B cell (primary cell): ENCODE measurements around the gene GJC1. TPM values are rescaled to one million over a fixed set of nuclear protein-coding genes. Genes with fewer than 3 reads are reported as not detected.

Experiments
- ATAC-seq: fragments of 200-7000 bp; cut with Tn5 transposase; one replicate; pipeline ENCODE4 v1.10.0; 2021; ENCODE audit warnings: low read depth, mild to moderate bottlenecking, moderate number of reproducible peaks, moderate library complexity
- CTCF ChIA-PET: fragments of 350-600 bp; sonication (Branson Sonifier 250); formaldehyde crosslinking; loops from one replicate; lab custom pipeline; 2021; ENCODE audit warnings: antibody characterized with exemption, inconsistent platforms; lab: Charles Lee
- POLR2A ChIA-PET: fragments of 350-600 bp; sonication (Branson Sonifier 250); formaldehyde crosslinking; loops from one replicate; lab custom pipeline; 2021; ENCODE audit warnings: antibody characterized with exemption; lab: Charles Lee
- DNase-seq: peaks from one replicate; pipeline ENCODE4 v3.0.0; 2013
- H2AFZ ChIP-seq: 2 replicates; pipeline ENCODE4 v1.6.1; 2012; ENCODE audit warnings: mild to moderate bottlenecking, low read depth, low read length; ENCODE audit not compliant: insufficient read depth, poor library complexity, severe bottlenecking
- H3K27ac ChIP-seq, 2 donors: 1 replicate in 1 of 2; 2 replicates in 1 of 2; pipeline ENCODE4 v1.5.1; 2012 to 2013; ENCODE audit warnings: low read length in 2 of 2, mild to moderate bottlenecking in 2 of 2, moderate library complexity in 1 of 2
- H3K27me3 ChIP-seq, 4 experiments: fragments of 200-600 bp in 1 of 4; sonication (generic) in 1 of 4; replicated peaks in 1 of 4; 1 replicate in 2 of 4; 2 replicates in 2 of 4; pipeline versions ENCODE4 v1.6.1 to v1.7.0; 2013 to 2016; ENCODE audit warnings: low read length in 3 of 4, mild to moderate bottlenecking in 2 of 4, mixed read lengths in 1 of 4, moderate library complexity in 1 of 4; ENCODE audit not compliant: insufficient read depth in 4 of 4, control insufficient read depth in 3 of 4; ENCODE audit errors: control extremely low read depth in 1 of 4
- H3K36me3 ChIP-seq, 2 experiments: replicated peaks in 1 of 2; 1 replicate in 1 of 2; 2 replicates in 1 of 2; pipeline versions ENCODE4 v1.6.1 to v1.7.1; 2013; ENCODE audit warnings: low read length in 1 of 2; ENCODE audit not compliant: insufficient read depth in 2 of 2, control insufficient read depth in 1 of 2; ENCODE audit errors: control extremely low read depth in 1 of 2, extremely low read depth in 1 of 2
- H3K4me1 ChIP-seq, 2 donors: fragments of 200-600 bp in 1 of 2; sonication (generic) in 1 of 2; 1 replicate in 1 of 2; 2 replicates in 1 of 2; pipeline versions ENCODE4 v1.5.1 to v1.6.1; 2013 to 2017; ENCODE audit warnings: low read length in 2 of 2; ENCODE audit not compliant: control insufficient read depth in 2 of 2, insufficient read depth in 2 of 2
- H3K4me2 ChIP-seq: replicated peaks from 2 replicates; pipeline ENCODE3; 2012; ENCODE audit warnings: mild to moderate bottlenecking, low read depth, low read length; ENCODE audit not compliant: poor library complexity, severe bottlenecking
- H3K4me3 ChIP-seq, 5 experiments: fragments of 200-600 bp in 1 of 5; sonication (generic) in 1 of 5; 1 replicate in 3 of 5; 2 replicates in 2 of 5; pipeline versions ENCODE4 v1.5.1 to v1.7.0; 2011 to 2016; ENCODE audit warnings: low read length in 4 of 5, mild to moderate bottlenecking in 4 of 5, low read depth in 2 of 5, control low read depth in 1 of 5, moderate library complexity in 1 of 5; ENCODE audit not compliant: insufficient read depth in 1 of 5; ENCODE audit errors: control extremely low read depth in 1 of 5, extremely low read depth in 1 of 5
- H3K79me2 ChIP-seq: fragments of 200-600 bp; sonication (generic); one replicate; pipeline ENCODE4 v1.6.0; 2016; ENCODE audit warnings: low read length; ENCODE audit not compliant: control insufficient read depth, insufficient read depth
- H3K9ac ChIP-seq: fragments of 200-600 bp; sonication (generic); 2 replicates; pipeline ENCODE4 v1.6.1; 2017; ENCODE audit warnings: mild to moderate bottlenecking, low read length, moderate library complexity
- H3K9me3 ChIP-seq, 3 donors: one replicate each; pipeline versions ENCODE4 v1.6.1 to v1.7.1; 2013; ENCODE audit warnings: low read length in 2 of 3; ENCODE audit not compliant: control insufficient read depth in 2 of 3, insufficient read depth in 1 of 3; ENCODE audit errors: control extremely low read depth in 1 of 3
- H4K20me1 ChIP-seq: 2 replicates; pipeline ENCODE4 v1.6.0; 2012; ENCODE audit warnings: mild to moderate bottlenecking, low read length; ENCODE audit not compliant: insufficient read depth, control insufficient read depth, poor library complexity, severe bottlenecking
- H3K27ac Mint-ChIP-seq: one replicate; pipeline ENCODE4 v1.8.0; 2021; ENCODE audit warnings: mixed read lengths
- H3K27me3 Mint-ChIP-seq: one replicate; pipeline ENCODE4 v1.8.0; 2021; ENCODE audit warnings: mixed read lengths
- H3K4me1 Mint-ChIP-seq: one replicate; pipeline ENCODE4 v1.8.0; 2021; ENCODE audit warnings: mixed read lengths
- H3K4me3 Mint-ChIP-seq: one replicate; pipeline ENCODE4 v1.8.0; 2021; ENCODE audit warnings: mixed read lengths
- H3K9me3 Mint-ChIP-seq: one replicate; pipeline ENCODE4 v1.8.0; 2022; ENCODE audit warnings: mixed read lengths; ENCODE audit not compliant: insufficient read depth
- EZH2 ChIP-seq: IDR thresholded peaks from 2 replicates; pipeline ENCODE4 v1.6.1; 2012; ENCODE audit warnings: borderline replicate concordance, low read depth, mild to moderate bottlenecking, moderate library complexity, low read length; ENCODE audit not compliant: insufficient read depth, poor library complexity, severe bottlenecking
- WGBS: methylation state at CpG from one replicate; pipeline ENCODE4 v1.1.5; 2013; ENCODE audit warnings: missing lambda C conversion rate; ENCODE audit not compliant: insufficient coverage; 5-methylcytosine and 5-hydroxymethylcytosine counted together
- intact Hi-C: fragments of 100-400 bp; cut with micrococcal nuclease; formaldehyde crosslinking; loops from one replicate; pipeline ENCODE4 v1.10.0; 2022
- polyA plus RNA-seq: library from polyadenylated mRNA; depleted of rRNA; stranded (reverse); fragments of >200 nt; gene quantifications from 2 replicates; pipeline ENCODE4 v1.2.3, GENCODE V29; 2012
- total RNA-seq, 2 donors: library from RNA; stranded (reverse); fragments of 120-200 nt in 1 of 2; gene quantifications; 1 replicate in 1 of 2; 2 replicates in 1 of 2; pipeline versions ENCODE4 v1.2.3 to v1.2.4, GENCODE V29; 2013 to 2022
- TF ChIP-seq, protein P1 (sequence below): fragments of 200-600 bp; IDR thresholded peaks from one replicate; pipeline ENCODE4 v1.8.0; 2022; ENCODE audit warnings: antibody characterized with exemption, mild to moderate bottlenecking

GJC1 gene
- total and polyA plus RNA-seq, 2 donors (not counting 1 experiment from before 2014, with no cell fraction given): not detected

DNA sequence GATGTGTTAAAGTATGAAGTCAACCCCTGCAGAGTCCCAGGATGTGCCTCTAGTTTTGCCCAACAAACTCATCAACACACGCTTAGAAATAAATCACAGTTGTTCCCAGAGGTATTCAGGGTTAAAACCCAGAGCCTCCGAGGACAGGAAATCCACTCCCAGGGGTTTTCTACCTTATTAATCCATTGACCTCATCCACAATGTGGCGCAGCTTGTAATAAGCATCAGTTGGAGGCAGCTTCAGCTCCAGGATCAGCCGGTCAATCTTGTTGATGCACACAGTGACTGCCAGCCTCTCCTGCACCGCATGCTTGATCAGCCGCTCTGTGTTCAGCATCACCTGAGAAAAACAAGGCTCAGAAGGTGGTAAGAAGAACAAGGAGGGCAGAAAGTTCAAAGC lies 45.7 kb upstream of the GJC1 start:
- Histone ChIP-seq H3K4me3 (no peak overlapping the region), H3K79me2 (peaks cover 4% of the 10 kb centered on the region), H3K27me3 (no peaks in the 10 kb centered on the region), H4K20me1 (no peaks in the 10 kb centered on the region), H3K9ac (no peak overlapping the region), H2AFZ (no peak overlapping the region), H3K36me3 (peaks cover 13 to 69% of the 10 kb centered on the region in 2 experiments), H3K4me2 (no peak overlapping the region), H3K4me1 (no peaks in the 10 kb centered on the region), H3K27ac (no peak overlapping the region), H3K9me3 (no peaks in the 10 kb centered on the region)
- Mint-ChIP-seq H3K27ac (no peak overlapping the region), H3K27me3 (no peaks in the 10 kb centered on the region), H3K4me3 (no peak overlapping the region), H3K9me3 (no peaks in the 10 kb centered on the region), H3K4me1 (no peaks in the 10 kb centered on the region)
- DNase-seq: no peak
- ATAC-seq: no peak
- ChIA-PET CTCF (interaction anchor here (1.0 to 1.1 kb wide), 2 partner anchors 14 to 96 kb away, joined by 3 read pairs; no protein-coding TSS in a partner anchor), POLR2A (no interaction called here)
- no peak for TF ChIP-seq EZH2
- TF ChIP-seq, protein P1, sequence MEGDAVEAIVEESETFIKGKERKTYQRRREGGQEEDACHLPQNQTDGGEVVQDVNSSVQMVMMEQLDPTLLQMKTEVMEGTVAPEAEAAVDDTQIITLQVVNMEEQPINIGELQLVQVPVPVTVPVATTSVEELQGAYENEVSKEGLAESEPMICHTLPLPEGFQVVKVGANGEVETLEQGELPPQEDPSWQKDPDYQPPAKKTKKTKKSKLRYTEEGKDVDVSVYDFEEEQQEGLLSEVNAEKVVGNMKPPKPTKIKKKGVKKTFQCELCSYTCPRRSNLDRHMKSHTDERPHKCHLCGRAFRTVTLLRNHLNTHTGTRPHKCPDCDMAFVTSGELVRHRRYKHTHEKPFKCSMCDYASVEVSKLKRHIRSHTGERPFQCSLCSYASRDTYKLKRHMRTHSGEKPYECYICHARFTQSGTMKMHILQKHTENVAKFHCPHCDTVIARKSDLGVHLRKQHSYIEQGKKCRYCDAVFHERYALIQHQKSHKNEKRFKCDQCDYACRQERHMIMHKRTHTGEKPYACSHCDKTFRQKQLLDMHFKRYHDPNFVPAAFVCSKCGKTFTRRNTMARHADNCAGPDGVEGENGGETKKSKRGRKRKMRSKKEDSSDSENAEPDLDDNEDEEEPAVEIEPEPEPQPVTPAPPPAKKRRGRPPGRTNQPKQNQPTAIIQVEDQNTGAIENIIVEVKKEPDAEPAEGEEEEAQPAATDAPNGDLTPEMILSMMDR: no peak
- intact Hi-C loops: no loop called here
- WGBS: 93% methylated on average over 6 of the region's 6 CpGs

DNA sequence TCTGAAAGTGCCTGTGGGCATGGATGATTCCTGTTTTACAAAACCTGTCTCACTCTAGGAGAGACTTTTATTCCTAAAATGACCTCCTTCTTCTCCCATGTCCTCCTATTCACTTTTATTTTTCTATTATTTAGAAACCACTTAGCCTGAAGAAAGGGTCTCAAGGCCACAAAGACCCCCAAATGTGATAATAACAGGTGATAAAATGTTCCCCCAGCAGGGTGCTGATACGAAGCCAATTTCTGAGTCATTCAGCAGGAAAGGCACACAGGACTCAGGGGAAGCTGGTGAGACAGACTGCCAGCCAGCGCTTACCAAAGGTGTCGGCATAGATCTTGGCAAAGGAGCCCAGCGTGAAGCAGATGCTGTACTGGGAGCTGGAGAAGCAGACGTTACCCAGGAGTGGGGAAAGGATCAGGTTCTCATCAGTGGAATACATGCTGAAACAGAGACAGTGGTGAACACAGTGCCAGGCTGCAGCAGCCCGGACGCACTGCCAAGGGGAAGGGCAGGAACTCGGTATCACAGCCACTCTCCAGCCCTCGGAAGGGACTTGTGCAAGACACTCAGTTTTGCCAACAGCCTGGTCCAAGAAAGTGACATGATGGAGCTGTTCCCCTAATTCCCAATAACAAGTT lies 42.2 kb upstream of the GJC1 start:
- H3K4me2 ChIP-seq: no peak overlapping the region
- H3K36me3 ChIP-seq: peaks cover 13 to 83% of the 10 kb centered on the region in 2 experiments
- no peak overlapping the region for H3K9ac ChIP-seq
- no peaks in the 10 kb centered on the region for H3K27me3 ChIP-seq
- no peak overlapping the region for H3K4me3 Mint-ChIP-seq
- no peaks in the 10 kb centered on the region for H3K9me3 ChIP-seq
- WGBS: 90% methylated on average over 9 of the region's 9 CpGs
- H2AFZ ChIP-seq: no peak overlapping the region
- intact Hi-C loops: no loop called here
- no peak overlapping the region for H3K27ac ChIP-seq
- POLR2A ChIA-PET: no interaction called here
- CTCF ChIA-PET: interaction anchor here (0.9 kb wide), 1 partner anchor 100 kb away, joined by 4 read pairs; no protein-coding TSS in a partner anchor
- peaks cover 4% of the 10 kb centered on the region for H3K79me2 ChIP-seq
- no peaks in the 10 kb centered on the region for H4K20me1 ChIP-seq
- no peaks in the 10 kb centered on the region for H3K4me1 ChIP-seq
- no peaks in the 10 kb centered on the region for H3K4me1 Mint-ChIP-seq
- no peak for DNase-seq
- TF ChIP-seq, protein P1: no peak
- no peak for TF ChIP-seq EZH2
- no peak overlapping the region for H3K4me3 ChIP-seq
- no peaks in the 10 kb centered on the region for H3K9me3 Mint-ChIP-seq
- no peak for ATAC-seq
- H3K27me3 Mint-ChIP-seq: no peaks in the 10 kb centered on the region
- no peak overlapping the region for H3K27ac Mint-ChIP-seq
